ENCODE data around the gene NUDT2.

NUDT2 gene

DNA sequence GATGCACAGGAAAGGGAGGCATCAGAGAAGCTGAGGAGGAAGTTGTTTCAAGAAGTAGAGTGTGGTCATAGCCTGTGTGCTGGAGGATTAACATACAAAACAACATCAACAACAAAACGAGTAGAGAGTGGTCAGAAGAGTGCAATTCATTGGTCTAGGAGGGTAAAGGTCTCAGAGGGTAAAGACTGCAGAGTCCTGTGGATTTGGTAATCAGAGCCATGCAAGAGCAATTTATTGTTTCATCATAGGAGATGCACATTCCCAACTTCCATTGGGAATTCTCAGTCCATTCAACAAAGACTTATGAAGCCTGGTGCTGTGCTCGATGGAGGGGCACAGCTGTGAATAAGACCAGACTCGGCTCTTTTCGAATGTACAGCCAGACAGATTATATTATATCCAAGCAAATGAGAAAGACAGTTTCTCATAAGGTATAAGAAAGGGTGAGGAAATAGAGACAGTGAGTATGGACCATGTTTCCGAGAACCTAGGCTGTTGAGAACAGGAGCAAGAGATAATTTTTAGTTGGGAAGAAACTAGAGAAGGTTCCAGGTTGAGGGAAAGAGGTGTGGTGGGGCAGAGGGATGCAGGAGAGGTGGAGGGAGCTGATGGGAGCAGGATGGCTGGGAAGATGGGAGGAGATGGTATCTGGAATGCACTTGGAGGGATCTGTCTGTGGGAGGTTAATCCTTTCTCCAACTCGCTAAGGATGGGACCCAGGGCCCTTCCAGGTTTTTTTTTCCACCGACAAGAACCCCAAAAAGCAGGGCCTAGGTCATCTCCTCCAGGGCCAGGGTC is 55.2 kb downstream of the NUDT2 start:
- DNase-seq (ENCODE audit: low read depth, low spot score): no peak

DNA sequence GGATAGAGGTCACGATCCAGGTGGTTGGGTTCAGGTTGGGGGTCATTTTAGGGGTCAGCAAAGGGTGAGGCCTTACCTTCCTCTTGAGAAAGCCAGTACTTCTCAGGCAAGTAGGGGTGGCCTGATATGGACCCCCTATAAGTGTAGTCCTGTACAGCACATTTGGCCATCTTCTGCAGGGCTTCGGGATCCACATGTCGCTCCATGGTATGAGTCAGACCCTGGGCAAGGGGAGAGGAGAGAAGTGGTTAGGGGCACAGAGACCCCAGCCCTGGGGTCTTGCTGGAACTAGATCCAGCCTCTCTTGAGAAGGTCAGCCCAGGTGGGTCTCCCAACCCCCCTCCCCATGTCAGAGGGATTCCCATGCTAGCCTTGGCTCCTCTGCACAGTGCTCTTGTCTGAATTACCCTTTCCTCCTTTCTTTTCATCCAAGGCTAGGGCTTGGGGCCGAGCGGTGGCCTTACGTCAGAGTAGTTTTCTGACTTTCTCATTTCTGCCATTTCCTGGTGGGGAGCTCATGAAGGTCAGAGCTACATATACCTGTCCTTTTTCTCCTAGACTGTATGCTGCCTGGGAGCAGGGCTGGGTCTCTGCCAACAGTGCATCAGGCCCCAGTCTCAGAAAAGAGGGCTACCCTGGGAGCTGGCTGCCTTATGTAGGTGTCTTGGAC is 56.3 kb downstream of the NUDT2 start:
- DNase-seq (ENCODE audit: low read depth, low spot score): no peak

DNA sequence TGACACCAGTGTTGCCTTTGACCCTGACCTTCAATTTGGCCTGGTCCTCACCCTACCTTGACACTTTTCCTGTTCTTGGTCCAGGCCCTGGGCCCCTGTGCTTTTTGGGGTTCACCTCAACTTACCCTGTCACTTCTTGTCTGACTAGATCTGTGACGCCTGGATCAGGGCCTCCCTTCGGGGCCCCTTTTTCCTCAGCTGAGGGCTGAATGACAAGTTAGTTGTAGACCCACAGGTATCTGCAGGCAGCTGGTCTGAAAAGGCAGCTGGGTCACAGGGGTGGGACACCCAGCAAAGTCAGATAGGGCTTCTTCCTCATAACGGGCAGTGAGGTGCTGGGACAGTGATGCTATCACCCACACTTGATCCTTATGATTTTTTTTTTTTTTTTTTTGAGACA is 57.3 kb downstream of the NUDT2 start:
- no peak for DNase-seq (ENCODE audit: low read depth, low spot score)

DNA sequence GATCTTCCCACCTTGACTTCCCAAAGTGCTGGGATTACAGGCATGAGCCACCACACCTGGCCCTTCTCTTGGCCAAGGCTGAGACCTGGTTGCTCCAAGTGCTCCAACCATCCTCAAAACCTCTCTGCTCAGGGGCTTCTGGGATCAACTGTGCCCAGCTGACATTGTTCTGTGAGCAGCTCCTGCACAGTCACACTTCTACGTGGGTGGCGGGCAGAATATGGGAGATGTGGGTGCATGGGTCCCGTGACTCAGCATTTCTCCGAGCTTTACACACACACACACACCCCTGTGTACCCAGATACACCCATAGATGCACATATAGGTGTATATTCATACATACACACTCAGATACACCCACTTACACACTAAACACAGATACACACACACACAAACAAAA is 57.9 kb downstream of the NUDT2 start:
- no peak for DNase-seq (ENCODE audit: low read depth, low spot score)

DNA sequence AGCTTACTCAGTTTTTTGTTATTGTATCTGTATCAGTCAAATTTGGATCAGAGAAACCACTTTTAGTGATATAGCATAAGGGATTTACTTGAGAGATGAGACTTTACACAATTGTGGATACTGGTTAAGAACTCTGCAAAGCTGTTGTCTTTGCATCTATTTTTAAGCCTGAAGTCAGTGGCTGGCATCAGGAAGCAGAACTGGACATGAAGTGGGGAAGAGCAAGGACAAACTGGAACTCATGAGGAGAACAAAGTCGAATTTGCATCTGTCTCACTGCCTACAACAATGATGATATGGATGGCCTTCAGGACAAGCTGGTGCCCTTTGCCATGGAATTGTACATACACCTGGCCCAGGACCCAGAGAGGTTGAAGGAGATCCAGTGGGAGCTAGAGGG is 63.1 kb downstream of the NUDT2 start:
- no peak for DNase-seq (ENCODE audit: low read depth, low spot score)
